RWPE2 (cell line): ENCODE data around the gene LRRTM4.

ENCODE experiments used
- ATAC-seq: fragments of 200-7000 bp; cut with Tn5 transposase; 3 replicates; pipeline ENCODE4 v1.9.1; 2021; ENCODE audit warnings: low read depth
- DNase-seq: peaks from one replicate; pipeline ENCODE4 v3.0.0-alpha.2; 2020; ENCODE audit warnings: low spot score
- H3K27ac ChIP-seq: fragments of 450-650 bp; 2 replicates; pipeline ENCODE4 v1.5.1; 2017; ENCODE audit warnings: mild to moderate bottlenecking; ENCODE audit not compliant: poor library complexity, severe bottlenecking
- H3K27me3 ChIP-seq: fragments of 250-450 bp; sonication (Bioruptor Pico); 2 replicates; pipeline ENCODE4 v1.5.1; 2021; ENCODE audit warnings: mild to moderate bottlenecking, moderate library complexity; ENCODE audit not compliant: insufficient read depth, poor library complexity, severe bottlenecking
- H3K36me3 ChIP-seq: fragments of 250-450 bp; sonication (Bioruptor Pico); 2 replicates; pipeline ENCODE4 v1.5.1; 2020; ENCODE audit warnings: low read depth, mild to moderate bottlenecking, moderate library complexity
- H3K4me1 ChIP-seq: fragments of 250-450 bp; sonication (Bioruptor Pico); 2 replicates; pipeline ENCODE4 v1.5.1; 2021; ENCODE audit warnings: mild to moderate bottlenecking, moderate library complexity; ENCODE audit not compliant: insufficient read depth, poor library complexity, severe bottlenecking
- H3K4me3 ChIP-seq: fragments of 250-450 bp; sonication (Bioruptor Pico); 2 replicates; pipeline ENCODE4 v1.5.1; 2021; ENCODE audit warnings: mild to moderate bottlenecking, moderate library complexity; ENCODE audit not compliant: severe bottlenecking
- H3K9me3 ChIP-seq: fragments of 250-450 bp; sonication (Bioruptor Pico); 2 replicates; pipeline ENCODE4 v1.5.1; 2021; ENCODE audit warnings: mild to moderate bottlenecking, moderate library complexity; ENCODE audit not compliant: severe bottlenecking
- TF ChIP-seq, protein P1 (sequence below): fragments of 450-650 bp; IDR thresholded peaks from one replicate; pipeline ENCODE4 v1.5.1; 2017; ENCODE audit warnings: mild to moderate bottlenecking, moderate library complexity; ENCODE audit not compliant: poor library complexity, severe bottlenecking

Gene LRRTM4

GRCh38 chr2:76829374-76830234, 692.6 kb downstream of the LRRTM4 start:
- no peaks in the 10 kb centered on the region for H3K9me3 ChIP-seq
- no peaks in the 10 kb centered on the region for H3K36me3 ChIP-seq
- TF ChIP-seq, protein P1, sequence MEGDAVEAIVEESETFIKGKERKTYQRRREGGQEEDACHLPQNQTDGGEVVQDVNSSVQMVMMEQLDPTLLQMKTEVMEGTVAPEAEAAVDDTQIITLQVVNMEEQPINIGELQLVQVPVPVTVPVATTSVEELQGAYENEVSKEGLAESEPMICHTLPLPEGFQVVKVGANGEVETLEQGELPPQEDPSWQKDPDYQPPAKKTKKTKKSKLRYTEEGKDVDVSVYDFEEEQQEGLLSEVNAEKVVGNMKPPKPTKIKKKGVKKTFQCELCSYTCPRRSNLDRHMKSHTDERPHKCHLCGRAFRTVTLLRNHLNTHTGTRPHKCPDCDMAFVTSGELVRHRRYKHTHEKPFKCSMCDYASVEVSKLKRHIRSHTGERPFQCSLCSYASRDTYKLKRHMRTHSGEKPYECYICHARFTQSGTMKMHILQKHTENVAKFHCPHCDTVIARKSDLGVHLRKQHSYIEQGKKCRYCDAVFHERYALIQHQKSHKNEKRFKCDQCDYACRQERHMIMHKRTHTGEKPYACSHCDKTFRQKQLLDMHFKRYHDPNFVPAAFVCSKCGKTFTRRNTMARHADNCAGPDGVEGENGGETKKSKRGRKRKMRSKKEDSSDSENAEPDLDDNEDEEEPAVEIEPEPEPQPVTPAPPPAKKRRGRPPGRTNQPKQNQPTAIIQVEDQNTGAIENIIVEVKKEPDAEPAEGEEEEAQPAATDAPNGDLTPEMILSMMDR, result no peak
- no peak for ATAC-seq
- no peaks in the 10 kb centered on the region for H3K4me1 ChIP-seq
- no peak overlapping the region for H3K27ac ChIP-seq
- no peak overlapping the region for H3K4me3 ChIP-seq
- H3K27me3 ChIP-seq, result no peaks in the 10 kb centered on the region
- DNase-seq, result no peak

DNA sequence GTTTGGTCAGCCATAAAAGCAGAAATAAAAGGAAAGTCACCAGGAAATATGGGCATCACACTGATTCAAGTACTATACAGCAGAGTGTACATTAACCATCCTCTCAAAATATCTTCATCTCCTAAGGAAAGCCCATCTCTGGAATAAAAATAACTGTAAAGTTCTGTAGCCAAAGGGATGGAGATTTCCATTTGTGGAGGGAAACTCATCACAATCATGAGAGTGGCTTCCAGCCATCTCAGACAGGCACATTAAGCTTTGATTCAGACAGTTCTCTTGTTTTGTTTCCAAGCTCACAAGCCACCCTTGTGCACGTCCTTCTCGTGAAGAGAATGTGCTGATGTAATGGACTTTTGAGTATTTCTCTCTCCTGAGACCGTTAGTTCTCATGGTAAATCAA, 695.5 kb downstream of the LRRTM4 start:
- H3K27ac ChIP-seq, result no peak overlapping the region
- H3K9me3 ChIP-seq, result no peaks in the 10 kb centered on the region
- no peaks in the 10 kb centered on the region for H3K27me3 ChIP-seq
- TF ChIP-seq, protein P1, result no peak
- no peak overlapping the region for H3K4me3 ChIP-seq
- H3K36me3 ChIP-seq, result no peaks in the 10 kb centered on the region
- DNase-seq, result no peak
- H3K4me1 ChIP-seq, result no peaks in the 10 kb centered on the region
- no peak for ATAC-seq

DNA sequence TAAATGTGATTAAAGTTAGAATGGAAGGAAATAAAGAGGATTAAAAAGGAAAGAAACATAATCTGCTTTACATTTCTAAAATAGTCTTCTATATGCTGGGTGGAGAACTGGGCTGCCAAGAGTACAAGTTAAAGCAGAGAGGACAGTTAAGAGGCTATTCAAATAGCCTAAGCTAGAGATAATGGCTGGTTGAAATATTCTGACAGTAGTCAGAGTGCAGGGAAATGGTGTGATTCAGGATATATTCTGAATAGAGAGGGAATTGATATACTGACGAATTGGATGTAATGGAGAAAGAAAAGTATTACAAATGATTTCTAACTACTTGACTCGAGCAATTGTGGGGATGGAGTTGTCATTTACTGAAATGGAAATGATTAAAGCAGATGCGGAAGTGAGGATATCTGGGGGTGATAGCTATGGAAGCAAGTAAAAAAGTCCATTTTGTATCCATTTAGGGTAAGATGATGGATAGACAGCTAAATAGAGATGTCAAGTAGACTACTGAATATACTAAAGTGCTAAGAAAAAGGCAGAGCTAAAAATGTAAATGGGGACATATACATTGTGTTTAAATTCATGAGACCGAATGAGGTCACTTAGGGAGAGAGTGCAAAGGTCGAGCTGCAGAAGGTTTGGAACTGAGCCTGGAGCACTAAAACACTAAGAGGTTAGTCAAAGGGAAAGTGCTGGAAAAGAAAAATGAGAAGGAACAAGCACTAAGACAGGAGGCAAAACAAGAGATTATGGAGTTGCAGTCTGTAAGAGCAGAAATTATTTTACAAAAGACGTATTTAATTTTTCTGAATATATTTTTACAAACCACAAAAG, 696.8 kb downstream of the LRRTM4 start:
- ATAC-seq (no peak), DNase-seq (no peak)
- no peaks in the 10 kb centered on the region for H3K9me3 ChIP-seq
- H3K36me3 ChIP-seq, result no peaks in the 10 kb centered on the region
- no peak overlapping the region for H3K27ac ChIP-seq
- TF ChIP-seq, protein P1, result no peak
- no peak overlapping the region for H3K4me3 ChIP-seq
- no peaks in the 10 kb centered on the region for H3K27me3 ChIP-seq
- no peaks in the 10 kb centered on the region for H3K4me1 ChIP-seq

GRCh38 chr2:76821731-76822130, 700.4 kb downstream of the LRRTM4 start:
- H3K4me1 ChIP-seq, result no peaks in the 10 kb centered on the region
- ATAC-seq (no peak), DNase-seq (no peak)
- H3K27me3 ChIP-seq, result no peaks in the 10 kb centered on the region
- H3K9me3 ChIP-seq, result no peaks in the 10 kb centered on the region
- H3K4me3 ChIP-seq, result no peak overlapping the region
- TF ChIP-seq, protein P1, result no peak
- no peaks in the 10 kb centered on the region for H3K36me3 ChIP-seq
- no peak overlapping the region for H3K27ac ChIP-seq

DNA sequence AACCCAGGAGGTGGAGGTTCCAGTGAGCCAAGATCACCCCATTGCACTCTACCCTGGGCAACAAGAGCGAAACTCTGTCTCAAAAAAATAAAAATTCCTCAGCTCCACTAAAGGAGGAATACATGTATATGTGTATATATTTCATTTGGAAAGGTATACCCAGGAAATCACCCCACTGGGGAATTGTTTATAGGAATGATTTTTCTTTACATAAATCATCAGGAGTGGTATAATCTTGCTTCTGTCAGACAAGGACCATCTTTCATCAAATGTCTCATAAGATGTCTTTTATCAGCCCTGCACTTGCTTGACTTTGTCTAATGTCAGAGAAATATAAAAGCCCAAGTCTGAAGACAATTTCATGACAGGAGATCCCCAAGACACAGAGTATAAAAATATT, 709.1 kb downstream of the LRRTM4 start:
- DNase-seq (no peak), ATAC-seq (no peak)
- Histone ChIP-seq H3K4me3 (no peak overlapping the region), H3K4me1 (no peaks in the 10 kb centered on the region), H3K36me3 (no peaks in the 10 kb centered on the region), H3K27ac (no peak overlapping the region), H3K9me3 (no peaks in the 10 kb centered on the region), H3K27me3 (no peaks in the 10 kb centered on the region)
- TF ChIP-seq, protein P1, result no peak
